Cardiac septum (tissue), 1 donor: ENCODE data around the gene PTPRN2. TPM values are rescaled to one million over a fixed set of nuclear protein-coding genes. Genes with fewer than 3 reads are reported as not detected.

Source experiments
- DNase-seq: peaks from one replicate; pipeline ENCODE4 v3.0.0-alpha.2; 2020; ENCODE audit warnings: low spot score
- intact Hi-C: fragments of 100-400 bp; cut with DNase I; formaldehyde crosslinking; loops from one replicate; pipeline ENCODE4 v1.14.0; 2022
- total RNA-seq: library from RNA; stranded (reverse); fragmentation: NEBNext Ultra II Directional; extraction: Animal tissue kit (Norgen Biotek cat#: 25700); gene quantifications from one replicate; pipeline ENCODE4 v1.2.1, GENCODE V29; 2021
- donor health status: DM: no; HTN: no; CAD: no.

Gene PTPRN2
- total RNA-seq, 1 donor from 2014 or later, result 0.92 TPM

- no peak for DNase-seq
- intact Hi-C loops, result no loop called here
Observed at GRCh38 chr7:157769526-157770215, 818.0 kb downstream of the PTPRN2 start.

GRCh38 chr7:157769086-157769485, 818.5 kb downstream of the PTPRN2 start:
- DNase-seq, result no peak
- intact Hi-C loops, result no loop called here

GRCh38 chr7:157768198-157768597, 819.4 kb downstream of the PTPRN2 start:
- intact Hi-C loops, result no loop called here
- DNase-seq, result no peak

- no peak for DNase-seq
- intact Hi-C loops, result no loop called here
Observed at GRCh38 chr7:157767506-157768197, 820.0 kb downstream of the PTPRN2 start.

- no peak for DNase-seq
- intact Hi-C loops, result no loop called here
Observed at GRCh38 chr7:157766098-157766497, 821.5 kb downstream of the PTPRN2 start.

GRCh38 chr7:157764946-157765537, 822.6 kb downstream of the PTPRN2 start:
- intact Hi-C loops, result no loop called here
- DNase-seq, result no peak

GRCh38 chr7:157764193-157764592, 823.4 kb downstream of the PTPRN2 start:
- DNase-seq, result no peak
- intact Hi-C loops, result no loop called here

- no peak for DNase-seq
- intact Hi-C loops, result no loop called here
Observed at GRCh38 chr7:157763279-157764000, 824.2 kb downstream of the PTPRN2 start.

- intact Hi-C loops, result no loop called here
- no peak for DNase-seq
Observed at GRCh38 chr7:157762824-157763223, 824.8 kb downstream of the PTPRN2 start.

GRCh38 chr7:157760004-157760730, 827.5 kb downstream of the PTPRN2 start:
- DNase-seq, result no peak
- intact Hi-C loops, result no loop called here

GRCh38 chr7:157759246-157759805, 828.3 kb downstream of the PTPRN2 start:
- intact Hi-C loops, result no loop called here
- DNase-seq, result no peak

GRCh38 chr7:157758468-157759245, 829.0 kb downstream of the PTPRN2 start:
- intact Hi-C loops, result no loop called here

GRCh38 chr7:157757776-157758467, 829.7 kb downstream of the PTPRN2 start:
- no peak for DNase-seq
- intact Hi-C loops, result no loop called here

More at GRCh38 chr7:157758468-157759245, 829.0 kb downstream of the PTPRN2 start:
- DNase-seq, result no peak

- no peak for DNase-seq
- intact Hi-C loops, result no loop called here
Observed at GRCh38 chr7:157757211-157757610, 830.4 kb downstream of the PTPRN2 start.

GRCh38 chr7:157755741-157756140, 831.9 kb downstream of the PTPRN2 start:
- no peak for DNase-seq
- intact Hi-C loops, result no loop called here

GRCh38 chr7:157754416-157754790, 833.2 kb downstream of the PTPRN2 start:
- no peak for DNase-seq
- intact Hi-C loops, result no loop called here

GRCh38 chr7:157753713-157754415, 833.8 kb downstream of the PTPRN2 start:
- no peak for DNase-seq
- intact Hi-C loops, result no loop called here
